AG04449 (cell line): Measurements from ENCODE around the gene ARFGAP1.

Experiments used
- CTCF ChIA-PET: fragments of 350-600 bp; formaldehyde crosslinking; extraction: SDS; loops from one replicate; lab custom pipeline; 2021; ENCODE audit warnings: antibody characterized with exemption; lab: Yijun Ruan, JAX
- POLR2A ChIA-PET: fragments of 400-600, 350-600 bp; formaldehyde crosslinking; extraction: SDS; loops from one replicate; lab custom pipeline; 2020; ENCODE audit warnings: antibody characterized with exemption, inconsistent platforms; lab: Yijun Ruan, JAX
- DNase-seq: peaks from one replicate; pipeline ENCODE4 v3.0.0-alpha.2; 2010; ENCODE audit warnings: low read depth, low spot score
- H3K4me3 ChIP-seq: 2 replicates; pipeline ENCODE4 v1.5.1; 2011; ENCODE audit warnings: low read depth, mild to moderate bottlenecking, control low read depth, low read length
- TF ChIP-seq, protein P1 (sequence below): IDR thresholded peaks from one replicate; pipeline ENCODE4 v1.5.1; 2011; ENCODE audit warnings: mild to moderate bottlenecking, moderate library complexity, low read length, control low read depth, inconsistent platforms; ENCODE audit not compliant: insufficient read depth; ENCODE audit errors: missing control alignments

The ARFGAP1 gene

DNA sequence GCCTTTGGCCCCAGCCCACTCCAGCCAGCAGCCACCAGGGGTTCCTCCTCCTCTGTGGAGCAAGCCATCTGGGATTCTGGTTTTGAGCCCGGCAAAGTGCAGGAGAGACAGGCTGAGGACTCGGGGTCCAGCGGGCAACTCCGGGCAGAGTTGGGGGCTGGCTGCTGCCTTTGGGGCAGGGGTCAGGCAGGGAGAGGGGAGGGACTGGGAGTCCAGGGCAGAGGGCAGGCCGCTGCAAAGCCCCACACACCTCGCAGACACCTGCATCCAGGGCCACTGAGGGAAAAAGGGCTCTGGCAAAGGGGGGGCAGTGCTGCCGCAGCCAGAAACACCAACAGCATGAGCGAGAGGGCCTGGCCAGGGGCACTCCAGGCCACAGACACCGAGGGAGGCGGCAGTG is 28.1 kb upstream of the ARFGAP1 start:
- CTCF ChIA-PET: interaction anchor here (1.4 to 1.7 kb wide), 2 partner anchors 14 to 21 kb away, joined by 8 to 9 read pairs; no protein-coding TSS in a partner anchor
- TF ChIP-seq, protein P1, sequence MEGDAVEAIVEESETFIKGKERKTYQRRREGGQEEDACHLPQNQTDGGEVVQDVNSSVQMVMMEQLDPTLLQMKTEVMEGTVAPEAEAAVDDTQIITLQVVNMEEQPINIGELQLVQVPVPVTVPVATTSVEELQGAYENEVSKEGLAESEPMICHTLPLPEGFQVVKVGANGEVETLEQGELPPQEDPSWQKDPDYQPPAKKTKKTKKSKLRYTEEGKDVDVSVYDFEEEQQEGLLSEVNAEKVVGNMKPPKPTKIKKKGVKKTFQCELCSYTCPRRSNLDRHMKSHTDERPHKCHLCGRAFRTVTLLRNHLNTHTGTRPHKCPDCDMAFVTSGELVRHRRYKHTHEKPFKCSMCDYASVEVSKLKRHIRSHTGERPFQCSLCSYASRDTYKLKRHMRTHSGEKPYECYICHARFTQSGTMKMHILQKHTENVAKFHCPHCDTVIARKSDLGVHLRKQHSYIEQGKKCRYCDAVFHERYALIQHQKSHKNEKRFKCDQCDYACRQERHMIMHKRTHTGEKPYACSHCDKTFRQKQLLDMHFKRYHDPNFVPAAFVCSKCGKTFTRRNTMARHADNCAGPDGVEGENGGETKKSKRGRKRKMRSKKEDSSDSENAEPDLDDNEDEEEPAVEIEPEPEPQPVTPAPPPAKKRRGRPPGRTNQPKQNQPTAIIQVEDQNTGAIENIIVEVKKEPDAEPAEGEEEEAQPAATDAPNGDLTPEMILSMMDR: no peak
- H3K4me3 ChIP-seq: no peak overlapping the region
- no peak for DNase-seq
- POLR2A ChIA-PET: no interaction called here

- POLR2A ChIA-PET: no interaction called here
- DNase-seq: no peak
- CTCF ChIA-PET: interaction anchor here (1.3 to 5.3 kb wide), 4 partner anchors 11 to 22 kb away, joined by 3 to 49 read pairs (median 8); partner anchors contain the start of gene BIRC7
- TF ChIP-seq, protein P1: no peak
- no peak overlapping the region for H3K4me3 ChIP-seq
Measured at GRCh38 chr20:63246490-63247288, 25.9 kb upstream of the ARFGAP1 start.

- POLR2A ChIA-PET: no interaction called here
- H3K4me3 ChIP-seq: no peak overlapping the region
- no peak for DNase-seq
- TF ChIP-seq, protein P1: no peak
- CTCF ChIA-PET: interaction anchor here (1.3 to 5.3 kb wide), 3 partner anchors 15 to 23 kb away, joined by 5 to 49 read pairs (median 7); no protein-coding TSS in a partner anchor
Measured at GRCh38 chr20:63247671-63248228, 24.9 kb upstream of the ARFGAP1 start.

GRCh38 chr20:63248835-63249591 is 23.6 kb upstream of the ARFGAP1 start:
- CTCF ChIA-PET: interaction anchor here (0.8 to 5.3 kb wide), 4 partner anchors 9 to 25 kb away, joined by 3 to 49 read pairs (median 5); no protein-coding TSS in a partner anchor
- POLR2A ChIA-PET: no interaction called here

DNA sequence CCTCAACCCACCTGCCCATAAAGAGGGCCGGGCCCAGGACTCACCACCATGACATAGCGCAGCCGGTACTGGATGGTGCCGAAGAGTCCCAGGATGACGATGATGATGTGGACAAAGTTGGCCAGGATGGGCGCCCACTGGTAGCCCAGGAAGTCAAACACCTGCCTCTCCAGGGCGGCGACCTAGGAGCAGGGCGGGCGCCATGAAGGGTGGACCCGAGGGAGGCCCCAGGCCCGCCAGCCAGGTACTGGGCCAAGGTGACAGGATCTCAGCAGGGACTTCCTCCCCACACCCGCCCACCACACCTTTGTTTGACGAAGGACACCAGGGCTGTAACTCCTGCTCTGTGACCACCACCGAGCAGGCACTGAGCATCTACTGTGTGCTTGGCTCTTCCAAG is 22.7 kb upstream of the ARFGAP1 start:
- ChIA-PET POLR2A (no interaction called here), CTCF (interaction anchor here (0.8 to 5.3 kb wide), 2 partner anchors 10 to 26 kb away, joined by 3 to 49 read pairs; no protein-coding TSS in a partner anchor)
- TF ChIP-seq, protein P1: no peak
- DNase-seq: no peak
- no peak overlapping the region for H3K4me3 ChIP-seq

More at GRCh38 chr20:63248835-63249591, 23.6 kb upstream of the ARFGAP1 start:
- TF ChIP-seq, protein P1: no peak
- no peak overlapping the region for H3K4me3 ChIP-seq
- no peak for DNase-seq
